Natural killer cell (primary cell): Measurements from ENCODE around the gene SAMD11. TPM values are rescaled to one million over a fixed set of nuclear protein-coding genes. Genes with fewer than 3 reads are reported as not detected.
"Not testable (repeated sequence)": the region's sequence is repeated elsewhere in the genome, so short reads cannot be mapped to it uniquely, and the experiment has no call there.

Experiments used
- ATAC-seq, 3 donors: fragments of 150-1000 bp in 2 of 3; fragments of 200-7000 bp in 1 of 3; cut with Tn5 transposase; 1 replicate in 1 of 3; 2 replicates in 2 of 3; pipeline ENCODE4 v1.10.0; 2021; ENCODE audit warnings: mild to moderate bottlenecking in 2 of 3, moderate library complexity in 2 of 3
- DNase-seq, 2 donors: peaks; one replicate each; pipeline versions ENCODE4 v3.0.0 to v3.0.0-alpha.2; 2013 to 2021; ENCODE audit warnings: mixed read lengths in 1 of 2
- H3K27ac ChIP-seq: one replicate; pipeline ENCODE4 v1.5.1; 2013; ENCODE audit warnings: mild to moderate bottlenecking, low read length
- H3K27me3 ChIP-seq: one replicate; pipeline ENCODE4 v1.6.1; 2013; ENCODE audit warnings: low read length; ENCODE audit not compliant: control insufficient read depth, insufficient read depth
- H3K36me3 ChIP-seq: one replicate; pipeline ENCODE4 v1.6.1; 2013; ENCODE audit warnings: low read length; ENCODE audit not compliant: control insufficient read depth, insufficient read depth
- H3K4me1 ChIP-seq: one replicate; pipeline ENCODE4 v1.6.1; 2013; ENCODE audit warnings: low read length; ENCODE audit not compliant: control insufficient read depth, insufficient read depth
- H3K4me3 ChIP-seq: one replicate; pipeline ENCODE4 v1.5.1; 2013; ENCODE audit warnings: low read length
- H3K9me3 ChIP-seq: one replicate; pipeline ENCODE4 v1.6.1; 2013; ENCODE audit warnings: low read length; ENCODE audit not compliant: control insufficient read depth, insufficient read depth
- H3K27ac Mint-ChIP-seq, 2 donors: one replicate each; pipeline ENCODE4 v1.8.0; 2022; ENCODE audit warnings: mild to moderate bottlenecking in 2 of 2, mixed read lengths in 2 of 2, moderate library complexity in 1 of 2
- H3K27me3 Mint-ChIP-seq, 2 donors: one replicate each; pipeline ENCODE4 v1.8.0; 2022; ENCODE audit warnings: low read depth in 2 of 2, mixed read lengths in 2 of 2
- H3K36me3 Mint-ChIP-seq: one replicate; pipeline ENCODE4 v1.8.0; 2022; ENCODE audit warnings: mixed read lengths
- H3K4me1 Mint-ChIP-seq, 2 donors: one replicate each; pipeline ENCODE4 v1.8.0; 2022; ENCODE audit warnings: mixed read lengths in 2 of 2
- H3K4me3 Mint-ChIP-seq: one replicate; pipeline ENCODE4 v1.8.0; 2022; ENCODE audit warnings: mild to moderate bottlenecking, moderate library complexity, mixed read lengths
- H3K9me3 Mint-ChIP-seq, 2 donors: one replicate each; pipeline ENCODE4 v1.8.0; 2022; ENCODE audit warnings: mixed read lengths in 2 of 2
- CTCF ChIP-seq: fragments of 200-600 bp; IDR thresholded peaks from one replicate; pipeline ENCODE4 v1.8.0; 2022; ENCODE audit warnings: antibody characterized with exemption
- WGBS: methylation state at CpG from one replicate; pipeline ENCODE4 v1.1.7; 2013; ENCODE audit warnings: missing lambda C conversion rate; ENCODE audit not compliant: insufficient coverage; 5-methylcytosine and 5-hydroxymethylcytosine counted together
- intact Hi-C: fragments of 100-400 bp; cut with micrococcal nuclease; formaldehyde crosslinking; loops from one replicate; pipeline ENCODE4 v1.14.2; 2022
- total RNA-seq, 4 donors: library from RNA; stranded (reverse); fragments of 120-200 nt in 1 of 4; gene quantifications; one replicate each; pipeline versions ENCODE4 v1.2.3 to v1.2.4, GENCODE V29; 2013 to 2022

Gene SAMD11
- total RNA-seq, 3 donors from 2014 or later (not counting 1 experiment from before 2014, with no cell fraction given) = not detected

- Histone ChIP-seq H3K27ac (no peak overlapping the region), H3K9me3 (no peaks in the 10 kb centered on the region), H3K36me3 (no peaks in the 10 kb centered on the region), H3K4me1 (no peaks in the 10 kb centered on the region), H3K4me3 (no peak overlapping the region), H3K27me3 (no peaks in the 10 kb centered on the region)
- Mint-ChIP-seq H3K4me3 (no peak overlapping the region), H3K36me3 (no peaks in the 10 kb centered on the region), H3K27ac (no peak overlapping the region), H3K4me1 (no peaks in the 10 kb centered on the region), H3K27me3 (peaks cover 9 to 13% of the 10 kb centered on the region in 2 donors), H3K9me3 (no peaks in the 10 kb centered on the region)
- DNase-seq (no peak), ATAC-seq (no peak)
- intact Hi-C loops = no loop called here
- 7% methylated on average over 3 of the region's 3 CpGs for WGBS
- no peak for TF ChIP-seq CTCF
These were observed 33.1 kb upstream of the SAMD11 start for GRCh38 chr1:890661-891060.

GRCh38 chr1:897226-897625, 26.5 kb upstream of the SAMD11 start:
- Histone ChIP-seq H3K4me3 (no peak overlapping the region), H3K36me3 (no peaks in the 10 kb centered on the region), H3K27me3 (peaks cover 9% of the 10 kb centered on the region), H3K4me1 (peaks cover 9% of the 10 kb centered on the region), H3K9me3 (peaks cover 7% of the 10 kb centered on the region), H3K27ac (no peak overlapping the region)
- Mint-ChIP-seq H3K4me3 (no peak overlapping the region), H3K36me3 (no peaks in the 10 kb centered on the region), H3K27me3 (peaks cover 32% of the 10 kb centered on the region in 2 donors), H3K27ac (no peak overlapping the region), H3K4me1 (peaks cover 11% of the 10 kb centered on the region in 2 donors), H3K9me3 (no peaks in the 10 kb centered on the region)
- 10% methylated on average over 7 of the region's 8 CpGs for WGBS
- TF ChIP-seq CTCF = no peak
- intact Hi-C loops = no loop called here
- ATAC-seq (no peak), DNase-seq (no peak)

GRCh38 chr1:897951-898350, 25.8 kb upstream of the SAMD11 start:
- H3K27ac Mint-ChIP-seq, H3K4me3 ChIP-seq, H3K36me3 ChIP-seq, H3K36me3 Mint-ChIP-seq, H3K27ac ChIP-seq, H3K27me3 ChIP-seq, H3K9me3 Mint-ChIP-seq, ATAC-seq, H3K4me1 ChIP-seq, H3K4me3 Mint-ChIP-seq, intact Hi-C loops, H3K9me3 ChIP-seq, DNase-seq: not testable (repeated sequence)
- peaks cover 11% of the 10 kb centered on the region in 2 donors for H3K4me1 Mint-ChIP-seq
- WGBS = 52% methylated on average over 14 of the region's 17 CpGs
- peaks cover 32 to 33% of the 10 kb centered on the region in 2 donors for H3K27me3 Mint-ChIP-seq

GRCh38 chr1:899636-900317, 23.9 kb upstream of the SAMD11 start:
- Histone ChIP-seq H3K9me3 (peaks cover 7% of the 10 kb centered on the region), H3K4me1 (peaks cover 16% of the 10 kb centered on the region), H3K27ac (no peak overlapping the region), H3K36me3 (no peaks in the 10 kb centered on the region), H3K27me3 (peaks cover 9% of the 10 kb centered on the region), H3K4me3 (no peak overlapping the region)
- Mint-ChIP-seq H3K4me3 (no peak overlapping the region), H3K9me3 (no peaks in the 10 kb centered on the region), H3K27me3 (peaks cover 32 to 35% of the 10 kb centered on the region in 2 donors), H3K4me1 (peaks cover 11% of the 10 kb centered on the region in 2 donors), H3K36me3 (no peaks in the 10 kb centered on the region), H3K27ac (no peak overlapping the region)
- DNase-seq (no peak), ATAC-seq (no peak)
- intact Hi-C loops = no loop called here
- TF ChIP-seq CTCF = no peak
- 91% methylated on average over 7 of the region's 8 CpGs for WGBS
